Measurements from ENCODE around the gene MTREX. TPM values are rescaled to one million over a fixed set of nuclear protein-coding genes. Genes with fewer than 3 reads are reported as not detected.

The MTREX gene
- total and polyA plus RNA-seq, 4 donors, result 10.0 to 43.8 (median 23.7) TPM

DNA sequence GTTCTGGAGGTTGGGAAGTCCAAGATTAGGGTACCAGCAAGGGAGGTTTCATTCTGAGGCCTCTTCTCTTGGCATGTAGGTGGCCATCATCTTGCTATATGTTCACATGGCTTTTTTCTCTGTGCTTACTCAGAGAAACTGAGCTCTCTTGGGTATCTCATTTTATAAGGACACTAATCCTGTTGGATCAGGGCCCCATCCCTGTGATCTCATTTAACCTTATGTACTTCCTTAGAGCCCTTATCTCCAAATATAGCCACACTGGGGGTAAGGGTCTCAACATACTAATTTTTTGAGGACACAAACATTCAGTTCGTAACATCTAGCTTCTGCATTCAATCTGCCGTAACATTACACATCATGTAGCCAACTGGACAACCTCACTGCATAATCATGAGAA lies 6.9 kb upstream of the MTREX start (continued):
- TF ChIP-seq, protein P1, sequence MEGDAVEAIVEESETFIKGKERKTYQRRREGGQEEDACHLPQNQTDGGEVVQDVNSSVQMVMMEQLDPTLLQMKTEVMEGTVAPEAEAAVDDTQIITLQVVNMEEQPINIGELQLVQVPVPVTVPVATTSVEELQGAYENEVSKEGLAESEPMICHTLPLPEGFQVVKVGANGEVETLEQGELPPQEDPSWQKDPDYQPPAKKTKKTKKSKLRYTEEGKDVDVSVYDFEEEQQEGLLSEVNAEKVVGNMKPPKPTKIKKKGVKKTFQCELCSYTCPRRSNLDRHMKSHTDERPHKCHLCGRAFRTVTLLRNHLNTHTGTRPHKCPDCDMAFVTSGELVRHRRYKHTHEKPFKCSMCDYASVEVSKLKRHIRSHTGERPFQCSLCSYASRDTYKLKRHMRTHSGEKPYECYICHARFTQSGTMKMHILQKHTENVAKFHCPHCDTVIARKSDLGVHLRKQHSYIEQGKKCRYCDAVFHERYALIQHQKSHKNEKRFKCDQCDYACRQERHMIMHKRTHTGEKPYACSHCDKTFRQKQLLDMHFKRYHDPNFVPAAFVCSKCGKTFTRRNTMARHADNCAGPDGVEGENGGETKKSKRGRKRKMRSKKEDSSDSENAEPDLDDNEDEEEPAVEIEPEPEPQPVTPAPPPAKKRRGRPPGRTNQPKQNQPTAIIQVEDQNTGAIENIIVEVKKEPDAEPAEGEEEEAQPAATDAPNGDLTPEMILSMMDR (IDR thresholded peaks at IDR 0.05; ENCODE audit: low read depth, low read length, missing input control), result no peak
- TF ChIP-seq SP1 (IDR thresholded peaks at IDR 0.05) (no peak), REST (IDR thresholded peaks at IDR 0.05) (no peak), NR2F2 (IDR thresholded peaks at IDR 0.05) (no peak), ATF3 (IDR thresholded peaks at IDR 0.05) (no peak)

- Histone ChIP-seq H3K4me3 (ENCODE audit: low read depth in 1 of 3, low read length in 3 of 3) (no peak overlapping the region), H3K27ac (ENCODE audit: low read depth in 1 of 2, low read length in 2 of 2) (no peak overlapping the region), H3K36me3 (ENCODE audit: control insufficient read depth in 4 of 4, insufficient read depth in 3 of 4, low read depth in 1 of 4, low read length in 3 of 4) (peaks cover 0 to 5% (median 1%) of the 10 kb centered on the region in 4 donors), H3K9ac (ENCODE audit: low read depth in 1 of 2, low read length in 2 of 2) (no peak overlapping the region), H3K4me1 (ENCODE audit: control insufficient read depth in 4 of 4, insufficient read depth in 4 of 4, low read length in 3 of 4) (peaks cover 2 to 27% (median 16%) of the 10 kb centered on the region in 4 donors), H3K9me3 (ENCODE audit: control insufficient read depth in 4 of 4, low read length in 3 of 4) (peaks cover 0 to 2% (median 0%) of the 10 kb centered on the region in 4 donors), H3K27me3 (ENCODE audit: control insufficient read depth in 4 of 4, insufficient read depth in 4 of 4, low read length in 3 of 4) (no peaks in the 10 kb centered on the region)
- DNase-seq (ENCODE audit: low spot score), result no peak
- TF ChIP-seq FOXA1 (IDR thresholded peaks at IDR 0.05) (no peak), JUND (IDR thresholded peaks at IDR 0.05) (no peak), HNF4G (IDR thresholded peaks at IDR 0.05) (no peak), SP1 (IDR thresholded peaks at IDR 0.05) (no peak), TAF1 (conservative IDR thresholded peaks at IDR 0.05) (no peak), RAD21 (IDR thresholded peaks at IDR 0.05) (no peak), EGR1 (IDR thresholded peaks at IDR 0.05; ENCODE audit: low read depth in 2 of 2) (no peak)
- TF ChIP-seq, protein P2, sequence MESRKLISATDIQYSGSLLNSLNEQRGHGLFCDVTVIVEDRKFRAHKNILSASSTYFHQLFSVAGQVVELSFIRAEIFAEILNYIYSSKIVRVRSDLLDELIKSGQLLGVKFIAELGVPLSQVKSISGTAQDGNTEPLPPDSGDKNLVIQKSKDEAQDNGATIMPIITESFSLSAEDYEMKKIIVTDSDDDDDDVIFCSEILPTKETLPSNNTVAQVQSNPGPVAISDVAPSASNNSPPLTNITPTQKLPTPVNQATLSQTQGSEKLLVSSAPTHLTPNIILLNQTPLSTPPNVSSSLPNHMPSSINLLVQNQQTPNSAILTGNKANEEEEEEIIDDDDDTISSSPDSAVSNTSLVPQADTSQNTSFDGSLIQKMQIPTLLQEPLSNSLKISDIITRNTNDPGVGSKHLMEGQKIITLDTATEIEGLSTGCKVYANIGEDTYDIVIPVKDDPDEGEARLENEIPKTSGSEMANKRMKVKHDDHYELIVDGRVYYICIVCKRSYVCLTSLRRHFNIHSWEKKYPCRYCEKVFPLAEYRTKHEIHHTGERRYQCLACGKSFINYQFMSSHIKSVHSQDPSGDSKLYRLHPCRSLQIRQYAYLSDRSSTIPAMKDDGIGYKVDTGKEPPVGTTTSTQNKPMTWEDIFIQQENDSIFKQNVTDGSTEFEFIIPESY (IDR thresholded peaks at IDR 0.05), result no peak
- WGBS, result 81% methylated on average over 4 of the region's 4 CpGs
Measured at GRCh38 chr5:55303238-55303690, 4.5 kb upstream of the MTREX start.

DNA sequence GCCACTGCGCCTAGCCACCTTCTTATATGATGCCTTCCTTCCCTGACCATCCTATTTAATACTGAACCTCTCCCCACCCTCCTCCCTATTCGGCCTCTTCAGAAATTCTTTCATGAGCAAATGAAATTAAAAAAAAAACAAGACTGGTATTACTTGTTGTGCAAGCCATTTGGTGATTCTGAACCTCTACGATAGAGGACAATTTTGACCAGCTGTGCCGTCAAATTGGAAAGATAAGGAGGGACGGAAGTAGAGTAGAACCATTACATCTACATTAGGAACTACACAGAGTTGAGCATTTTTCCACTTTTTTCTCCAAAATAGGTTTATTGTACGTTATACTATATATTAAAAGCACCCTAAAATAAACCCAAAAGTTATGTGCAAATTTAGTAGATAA lies 3.2 kb upstream of the MTREX start:
- Histone ChIP-seq H3K9me3 (ENCODE audit: control insufficient read depth in 4 of 4, low read length in 3 of 4) (peaks cover 0 to 2% (median 0%) of the 10 kb centered on the region in 4 donors), H3K4me3 (ENCODE audit: low read depth in 1 of 3, low read length in 3 of 3) (no peak overlapping the region), H3K36me3 (ENCODE audit: control insufficient read depth in 4 of 4, insufficient read depth in 3 of 4, low read depth in 1 of 4, low read length in 3 of 4) (peaks cover 0 to 5% (median 1%) of the 10 kb centered on the region in 4 donors), H3K4me1 (ENCODE audit: control insufficient read depth in 4 of 4, insufficient read depth in 4 of 4, low read length in 3 of 4) (peaks cover 2 to 34% (median 26%) of the 10 kb centered on the region in 4 donors), H3K27ac (ENCODE audit: low read depth in 1 of 2, low read length in 2 of 2) (no peak overlapping the region), H3K27me3 (ENCODE audit: control insufficient read depth in 4 of 4, insufficient read depth in 4 of 4, low read length in 3 of 4) (no peaks in the 10 kb centered on the region), H3K9ac (ENCODE audit: low read depth in 1 of 2, low read length in 2 of 2) (no peak overlapping the region)
- TF ChIP-seq REST (IDR thresholded peaks at IDR 0.05) (no peak), NR2F2 (IDR thresholded peaks at IDR 0.05) (no peak), GABPA (IDR thresholded peaks at IDR 0.05 in 1 of 2, conservative IDR thresholded peaks at IDR 0.05 in 1 of 2) (no peak), RXRA (IDR thresholded peaks at IDR 0.05) (no peak), HNF4G (IDR thresholded peaks at IDR 0.05) (no peak), EGR1 (IDR thresholded peaks at IDR 0.05; ENCODE audit: low read depth in 2 of 2) (no peak), SP1 (IDR thresholded peaks at IDR 0.05) (no peak), JUND (IDR thresholded peaks at IDR 0.05) (no peak), HNF4A (conservative IDR thresholded peaks at IDR 0.05) (no peak)
- WGBS, result 90% methylated on average over 6 of the region's 6 CpGs
- DNase-seq (ENCODE audit: low spot score), result no peak

Measured in liver (tissue), 9 donors.